ENCODE results near the gene HNF4A. TPM values are rescaled to one million over a fixed set of nuclear protein-coding genes. Genes with fewer than 3 reads are reported as not detected.

HNF4A gene
- total RNA-seq, 2 experiments from 2014 or later, result not detected

DNA sequence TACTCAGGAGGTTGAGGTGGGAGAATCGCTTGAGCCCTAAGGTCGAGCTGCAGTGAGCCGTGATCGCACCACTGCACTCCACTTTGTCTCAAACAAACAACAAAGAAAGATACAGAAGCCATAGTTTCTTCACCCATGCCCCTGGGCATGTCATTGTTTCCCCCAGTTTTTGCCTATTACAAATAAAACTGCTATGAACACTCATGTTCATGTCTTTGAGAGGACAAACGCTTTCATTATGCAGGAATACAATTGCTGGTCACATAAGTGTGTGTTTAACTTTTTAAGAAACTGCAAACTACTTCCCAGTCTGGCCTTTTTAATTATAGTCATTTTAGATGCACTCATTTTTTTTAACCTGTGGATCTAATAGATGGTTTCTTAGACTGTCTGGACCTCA is 108.0 kb downstream of the HNF4A start:
- Histone ChIP-seq H4K20me1 (ENCODE audit: insufficient read depth, low read length) (no peaks in the 10 kb centered on the region), H3K79me2 (ENCODE audit: insufficient read depth, low read depth, low read length) (no peaks in the 10 kb centered on the region), H2AFZ (ENCODE audit: low read length) (no peak overlapping the region), H3K9me3 (ENCODE audit: low read length) (no peaks in the 10 kb centered on the region), H3K4me2 (ENCODE audit: low read length) (no peak overlapping the region), H3K4me1 (ENCODE audit: insufficient read depth, low read length, poor library complexity, severe bottlenecking) (no peaks in the 10 kb centered on the region), H3K27ac (ENCODE audit: low read depth, low read length, poor library complexity, severe bottlenecking) (no peak overlapping the region), H3K4me3 (ENCODE audit: low read depth, low read length, poor library complexity, severe bottlenecking) (no peak overlapping the region), H3K36me3 (ENCODE audit: insufficient read depth, low read length) (no peaks in the 10 kb centered on the region), H3K9me2 (ENCODE audit: insufficient read depth, low read length) (no peaks in the 10 kb centered on the region)
- DNase-seq (ENCODE audit: low spot score), result no peak
- ChIA-PET CTCF (ENCODE audit: unreplicated experiment) (no interaction called here), POLR2A (no interaction called here)
- intact Hi-C loops (cut with micrococcal nuclease; ENCODE audit: unreplicated experiment), result no loop called here
- BruUV-seq (replicated peaks), result no TSS peak
- TF ChIP-seq, protein P1, sequence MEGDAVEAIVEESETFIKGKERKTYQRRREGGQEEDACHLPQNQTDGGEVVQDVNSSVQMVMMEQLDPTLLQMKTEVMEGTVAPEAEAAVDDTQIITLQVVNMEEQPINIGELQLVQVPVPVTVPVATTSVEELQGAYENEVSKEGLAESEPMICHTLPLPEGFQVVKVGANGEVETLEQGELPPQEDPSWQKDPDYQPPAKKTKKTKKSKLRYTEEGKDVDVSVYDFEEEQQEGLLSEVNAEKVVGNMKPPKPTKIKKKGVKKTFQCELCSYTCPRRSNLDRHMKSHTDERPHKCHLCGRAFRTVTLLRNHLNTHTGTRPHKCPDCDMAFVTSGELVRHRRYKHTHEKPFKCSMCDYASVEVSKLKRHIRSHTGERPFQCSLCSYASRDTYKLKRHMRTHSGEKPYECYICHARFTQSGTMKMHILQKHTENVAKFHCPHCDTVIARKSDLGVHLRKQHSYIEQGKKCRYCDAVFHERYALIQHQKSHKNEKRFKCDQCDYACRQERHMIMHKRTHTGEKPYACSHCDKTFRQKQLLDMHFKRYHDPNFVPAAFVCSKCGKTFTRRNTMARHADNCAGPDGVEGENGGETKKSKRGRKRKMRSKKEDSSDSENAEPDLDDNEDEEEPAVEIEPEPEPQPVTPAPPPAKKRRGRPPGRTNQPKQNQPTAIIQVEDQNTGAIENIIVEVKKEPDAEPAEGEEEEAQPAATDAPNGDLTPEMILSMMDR (conservative IDR thresholded peaks at IDR 0.05; ENCODE audit: low read length), result no peak
- TF ChIP-seq EZH2phosphoT487 (IDR thresholded peaks at IDR 0.05; ENCODE audit: borderline replicate concordance, low read depth, low read length), result no peak

DNA sequence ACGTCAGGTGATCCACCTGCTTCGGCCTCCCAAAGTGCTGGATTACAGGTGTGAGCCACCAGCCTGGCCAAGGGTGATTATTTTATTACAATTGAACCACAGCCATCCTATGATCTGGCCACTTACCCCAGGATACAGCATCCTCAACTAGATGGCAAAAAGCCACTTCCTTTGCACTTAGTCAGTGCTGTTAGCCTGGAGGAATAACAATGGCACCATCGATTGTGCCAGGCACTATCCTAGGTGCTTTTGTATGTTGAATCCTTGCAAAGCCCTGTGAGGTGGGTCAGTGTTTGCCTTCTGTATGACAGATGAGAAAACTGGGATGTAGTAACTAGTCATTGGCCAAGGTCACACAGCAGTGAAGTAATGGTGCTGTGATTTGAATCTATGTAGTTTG is 109.0 kb downstream of the HNF4A start:
- H3K9me3 ChIP-seq (ENCODE audit: low read length), result no peaks in the 10 kb centered on the region
- H3K9me2 ChIP-seq (ENCODE audit: insufficient read depth, low read length), result no peaks in the 10 kb centered on the region
- H3K4me3 ChIP-seq (ENCODE audit: low read depth, low read length, poor library complexity, severe bottlenecking), result no peak overlapping the region
- BruUV-seq (replicated peaks), result no TSS peak
- H3K27ac ChIP-seq (ENCODE audit: low read depth, low read length, poor library complexity, severe bottlenecking), result no peak overlapping the region
- H3K4me2 ChIP-seq (ENCODE audit: low read length), result no peak overlapping the region
- no peaks in the 10 kb centered on the region for H3K4me1 ChIP-seq (ENCODE audit: insufficient read depth, low read length, poor library complexity, severe bottlenecking)
- no peaks in the 10 kb centered on the region for H3K36me3 ChIP-seq (ENCODE audit: insufficient read depth, low read length)
- TF ChIP-seq, protein P1 (conservative IDR thresholded peaks at IDR 0.05; ENCODE audit: low read length), result no peak
- no peak for TF ChIP-seq EZH2phosphoT487 (IDR thresholded peaks at IDR 0.05; ENCODE audit: borderline replicate concordance, low read depth, low read length)
- H4K20me1 ChIP-seq (ENCODE audit: insufficient read depth, low read length), result no peaks in the 10 kb centered on the region
- no peak for DNase-seq (ENCODE audit: low spot score)
- ChIA-PET CTCF (ENCODE audit: unreplicated experiment) (interaction anchor here (0.6 kb wide), 1 partner anchor 154 kb away, joined by 3 read pairs; no protein-coding TSS in a partner anchor), POLR2A (no interaction called here)
- intact Hi-C loops (cut with micrococcal nuclease; ENCODE audit: unreplicated experiment), result no loop called here
- no peaks in the 10 kb centered on the region for H3K79me2 ChIP-seq (ENCODE audit: insufficient read depth, low read depth, low read length)
- no peak overlapping the region for H2AFZ ChIP-seq (ENCODE audit: low read length)

DNA sequence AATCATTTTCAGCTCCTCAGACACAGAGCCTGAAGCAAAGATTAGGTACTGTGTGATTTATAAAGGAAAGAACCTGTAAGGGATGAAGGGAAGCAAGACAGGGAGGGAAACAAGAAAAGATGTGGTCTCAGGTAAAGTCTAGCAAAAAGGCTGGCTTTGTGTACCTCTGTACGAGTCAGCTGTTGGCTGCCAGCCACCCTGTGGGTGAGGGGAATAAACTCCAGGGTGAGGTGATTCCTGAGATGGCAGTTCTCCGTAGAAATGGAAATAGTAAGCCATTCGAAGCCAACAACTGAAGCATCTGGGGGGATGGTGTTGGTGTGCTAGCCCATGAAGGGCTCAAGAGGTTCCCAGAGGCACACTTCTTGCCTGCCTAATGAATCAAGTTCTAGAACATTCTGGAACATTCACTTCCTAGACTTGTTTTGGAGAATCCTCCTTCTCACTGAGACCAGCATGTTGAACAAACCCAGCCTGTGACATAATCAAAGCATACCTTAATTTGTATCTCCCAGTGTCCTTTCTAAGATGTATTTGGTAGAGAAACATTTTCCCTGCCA is 109.6 kb downstream of the HNF4A start:
- Histone ChIP-seq H3K27ac (ENCODE audit: low read depth, low read length, poor library complexity, severe bottlenecking) (no peak overlapping the region), H3K4me3 (ENCODE audit: low read depth, low read length, poor library complexity, severe bottlenecking) (no peak overlapping the region), H3K79me2 (ENCODE audit: insufficient read depth, low read depth, low read length) (no peaks in the 10 kb centered on the region), H3K9me2 (ENCODE audit: insufficient read depth, low read length) (no peaks in the 10 kb centered on the region), H3K36me3 (ENCODE audit: insufficient read depth, low read length) (no peaks in the 10 kb centered on the region), H3K4me1 (ENCODE audit: insufficient read depth, low read length, poor library complexity, severe bottlenecking) (no peaks in the 10 kb centered on the region), H2AFZ (ENCODE audit: low read length) (no peak overlapping the region), H3K4me2 (ENCODE audit: low read length) (no peak overlapping the region), H4K20me1 (ENCODE audit: insufficient read depth, low read length) (no peaks in the 10 kb centered on the region), H3K9me3 (ENCODE audit: low read length) (no peaks in the 10 kb centered on the region)
- intact Hi-C loops (cut with micrococcal nuclease; ENCODE audit: unreplicated experiment), result no loop called here
- POLR2A ChIA-PET, result no interaction called here
- CTCF ChIA-PET (ENCODE audit: unreplicated experiment), result interaction anchor here (0.6 kb wide), 1 partner anchor 155 kb away, joined by 3 read pairs; no protein-coding TSS in a partner anchor
- BruUV-seq (replicated peaks), result no TSS peak
- TF ChIP-seq EZH2phosphoT487 (IDR thresholded peaks at IDR 0.05; ENCODE audit: borderline replicate concordance, low read depth, low read length), result no peak
- TF ChIP-seq, protein P1 (conservative IDR thresholded peaks at IDR 0.05; ENCODE audit: low read length), result no peak
- DNase-seq (ENCODE audit: low spot score), result no peak

All from OCI-LY7 (cell line).